KMS-11 (cell line): ENCODE results near the gene USP35.

Experiments
- H2AFZ ChIP-seq: fragments of 200-600 bp; sonication (generic); 2 replicates; pipeline ENCODE4 v1.6.1; 2016; ENCODE audit warnings: antibody characterized with exemption, mixed run types, low read depth
- H3K27ac ChIP-seq: fragments of 200-600 bp; sonication (generic); 2 replicates; pipeline ENCODE4 v1.6.1; 2016; ENCODE audit warnings: mild to moderate bottlenecking, mixed run types
- H3K27me3 ChIP-seq: fragments of 200-600 bp; sonication (generic); 2 replicates; pipeline ENCODE4 v1.6.1; 2017; ENCODE audit warnings: mild to moderate bottlenecking, low read depth, mixed run types, moderate library complexity; ENCODE audit not compliant: insufficient read depth
- H3K36me3 ChIP-seq: fragments of 200-600 bp; sonication (generic); 2 replicates; pipeline ENCODE4 v1.6.1; 2017; ENCODE audit warnings: mild to moderate bottlenecking, mixed run types; ENCODE audit not compliant: insufficient read depth
- H3K4me1 ChIP-seq: fragments of 200-600 bp; sonication (generic); 2 replicates; pipeline ENCODE4 v1.6.1; 2016; ENCODE audit warnings: mild to moderate bottlenecking, low read depth, mixed run types; ENCODE audit not compliant: poor library complexity, severe bottlenecking
- H3K4me2 ChIP-seq: fragments of 200-600 bp; sonication (generic); 2 replicates; pipeline ENCODE4 v1.7.0; 2016; ENCODE audit warnings: mild to moderate bottlenecking, mixed run types
- H3K4me3 ChIP-seq: fragments of 200-600 bp; sonication (generic); IDR thresholded peaks from 2 replicates; pipeline ENCODE4 v1.6.1; 2017; ENCODE audit warnings: low read depth, low read length, mixed read lengths; ENCODE audit not compliant: insufficient read depth
- H3K79me2 ChIP-seq: fragments of 200-600 bp; sonication (generic); 2 replicates; pipeline ENCODE4 v1.6.1; 2016; ENCODE audit warnings: low read depth, mixed run types; ENCODE audit not compliant: insufficient read depth
- H3K9ac ChIP-seq: fragments of 200-600 bp; sonication (generic); 2 replicates; pipeline ENCODE4 v1.6.1; 2016; ENCODE audit warnings: mild to moderate bottlenecking, mixed run types
- H4K20me1 ChIP-seq: fragments of 200-600 bp; sonication (generic); 2 replicates; pipeline ENCODE4 v1.6.1; 2016; ENCODE audit warnings: mild to moderate bottlenecking, mixed run types; ENCODE audit not compliant: insufficient read depth
- TF ChIP-seq, protein P1 (sequence below): fragments of 200-600 bp; sonication (generic); conservative IDR thresholded peaks from 2 replicates; pipeline ENCODE4 v1.6.1; 2017; ENCODE audit warnings: low read depth, mild to moderate bottlenecking, antibody characterized with exemption, low read length, moderate library complexity, mixed read lengths

The USP35 gene

DNA sequence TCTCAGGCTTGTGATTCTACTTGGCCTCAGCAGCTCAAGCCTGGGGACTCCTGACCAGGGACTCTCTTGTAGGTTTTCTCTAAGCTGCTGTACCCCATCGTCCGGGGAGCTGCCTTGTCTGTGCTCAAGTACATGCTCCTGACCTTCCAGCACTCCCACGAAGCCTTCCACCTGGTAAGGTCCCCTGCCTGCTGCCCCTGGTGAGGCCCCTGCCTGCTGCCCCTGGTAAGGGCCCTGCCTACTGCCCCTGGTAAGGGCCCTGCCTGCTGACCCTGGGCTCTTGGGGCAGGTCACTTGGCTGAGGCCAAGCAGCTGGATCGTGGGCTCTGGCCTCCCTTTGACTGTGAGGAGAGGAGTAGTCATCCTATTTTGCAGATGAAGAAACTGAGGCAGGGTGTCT is 11.3 kb downstream of the USP35 start:
- H3K79me2 ChIP-seq: no peaks in the 10 kb centered on the region
- no peaks in the 10 kb centered on the region for H3K36me3 ChIP-seq
- no peaks in the 10 kb centered on the region for H3K27me3 ChIP-seq
- H2AFZ ChIP-seq: no peak overlapping the region
- TF ChIP-seq, protein P1, sequence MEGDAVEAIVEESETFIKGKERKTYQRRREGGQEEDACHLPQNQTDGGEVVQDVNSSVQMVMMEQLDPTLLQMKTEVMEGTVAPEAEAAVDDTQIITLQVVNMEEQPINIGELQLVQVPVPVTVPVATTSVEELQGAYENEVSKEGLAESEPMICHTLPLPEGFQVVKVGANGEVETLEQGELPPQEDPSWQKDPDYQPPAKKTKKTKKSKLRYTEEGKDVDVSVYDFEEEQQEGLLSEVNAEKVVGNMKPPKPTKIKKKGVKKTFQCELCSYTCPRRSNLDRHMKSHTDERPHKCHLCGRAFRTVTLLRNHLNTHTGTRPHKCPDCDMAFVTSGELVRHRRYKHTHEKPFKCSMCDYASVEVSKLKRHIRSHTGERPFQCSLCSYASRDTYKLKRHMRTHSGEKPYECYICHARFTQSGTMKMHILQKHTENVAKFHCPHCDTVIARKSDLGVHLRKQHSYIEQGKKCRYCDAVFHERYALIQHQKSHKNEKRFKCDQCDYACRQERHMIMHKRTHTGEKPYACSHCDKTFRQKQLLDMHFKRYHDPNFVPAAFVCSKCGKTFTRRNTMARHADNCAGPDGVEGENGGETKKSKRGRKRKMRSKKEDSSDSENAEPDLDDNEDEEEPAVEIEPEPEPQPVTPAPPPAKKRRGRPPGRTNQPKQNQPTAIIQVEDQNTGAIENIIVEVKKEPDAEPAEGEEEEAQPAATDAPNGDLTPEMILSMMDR: no peak
- no peaks in the 10 kb centered on the region for H4K20me1 ChIP-seq
- H3K27ac ChIP-seq: no peak overlapping the region
- H3K4me2 ChIP-seq: no peak overlapping the region
- H3K4me3 ChIP-seq: no peak overlapping the region
- H3K4me1 ChIP-seq: no peaks in the 10 kb centered on the region
- H3K9ac ChIP-seq: no peak overlapping the region

DNA sequence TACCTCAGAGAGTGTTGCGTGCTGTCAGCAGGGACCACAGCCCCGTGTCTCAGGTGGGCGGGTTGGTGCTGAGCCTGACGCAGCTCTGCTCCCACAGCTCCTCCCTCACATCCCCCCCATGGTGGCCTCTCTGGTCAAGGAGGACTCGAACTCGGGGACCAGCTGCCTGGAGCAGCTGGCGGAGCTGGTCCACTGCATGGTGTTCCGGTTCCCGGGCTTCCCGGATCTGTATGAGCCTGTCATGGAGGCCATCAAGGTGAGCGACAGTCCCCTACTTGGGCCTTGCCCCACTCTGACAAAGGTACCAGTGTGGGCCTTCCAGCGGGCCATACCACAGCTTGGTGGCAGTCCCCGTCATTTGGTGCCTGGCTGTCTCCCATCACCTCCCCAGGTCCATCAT is 11.8 kb downstream of the USP35 start:
- no peaks in the 10 kb centered on the region for H4K20me1 ChIP-seq
- H2AFZ ChIP-seq: no peak overlapping the region
- H3K4me3 ChIP-seq: no peak overlapping the region
- H3K4me2 ChIP-seq: no peak overlapping the region
- H3K27me3 ChIP-seq: no peaks in the 10 kb centered on the region
- no peaks in the 10 kb centered on the region for H3K4me1 ChIP-seq
- TF ChIP-seq, protein P1: no peak
- H3K36me3 ChIP-seq: no peaks in the 10 kb centered on the region
- H3K79me2 ChIP-seq: no peaks in the 10 kb centered on the region
- H3K9ac ChIP-seq: no peak overlapping the region
- H3K27ac ChIP-seq: no peak overlapping the region

DNA sequence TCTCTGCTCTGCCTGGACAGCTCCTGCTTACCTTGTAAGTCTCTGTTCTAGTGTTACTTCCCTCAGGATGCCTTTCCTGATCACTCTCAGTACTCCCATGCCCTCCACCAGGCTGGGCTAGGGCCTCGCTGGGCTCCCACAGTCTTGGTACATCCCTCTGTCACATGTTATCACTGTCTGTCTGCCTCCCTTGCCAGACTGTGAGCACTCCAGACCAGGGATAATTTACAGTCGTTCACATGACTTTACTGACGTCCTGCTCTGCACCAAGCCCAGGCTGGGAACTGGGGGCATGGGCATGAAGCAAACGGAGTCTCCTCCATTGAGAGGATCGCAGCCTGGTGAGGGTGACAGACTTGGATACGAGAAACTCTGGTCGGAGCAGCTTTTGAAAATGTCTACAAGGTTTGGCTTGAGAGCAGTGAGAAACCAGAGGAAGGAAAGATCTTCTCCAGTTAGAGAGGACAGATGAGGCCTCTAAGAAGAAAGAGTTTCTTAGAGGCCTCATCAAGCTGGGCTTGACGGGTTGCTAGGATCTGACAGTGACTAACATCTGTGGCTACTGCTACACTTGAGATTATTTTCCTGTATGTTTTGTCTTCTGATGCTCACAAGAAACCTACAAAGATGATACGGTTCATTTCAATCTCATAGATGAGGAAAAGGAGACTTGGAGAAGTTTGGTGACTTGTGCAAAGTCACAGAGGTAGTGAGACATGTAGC is 12.5 kb downstream of the USP35 start:
- Histone ChIP-seq H3K9ac (no peak overlapping the region), H3K36me3 (no peaks in the 10 kb centered on the region), H3K27ac (no peak overlapping the region), H3K4me3 (no peak overlapping the region), H3K79me2 (no peaks in the 10 kb centered on the region), H3K27me3 (no peaks in the 10 kb centered on the region), H3K4me1 (no peaks in the 10 kb centered on the region), H4K20me1 (no peaks in the 10 kb centered on the region), H2AFZ (no peak overlapping the region), H3K4me2 (no peak overlapping the region)
- TF ChIP-seq, protein P1: no peak

DNA sequence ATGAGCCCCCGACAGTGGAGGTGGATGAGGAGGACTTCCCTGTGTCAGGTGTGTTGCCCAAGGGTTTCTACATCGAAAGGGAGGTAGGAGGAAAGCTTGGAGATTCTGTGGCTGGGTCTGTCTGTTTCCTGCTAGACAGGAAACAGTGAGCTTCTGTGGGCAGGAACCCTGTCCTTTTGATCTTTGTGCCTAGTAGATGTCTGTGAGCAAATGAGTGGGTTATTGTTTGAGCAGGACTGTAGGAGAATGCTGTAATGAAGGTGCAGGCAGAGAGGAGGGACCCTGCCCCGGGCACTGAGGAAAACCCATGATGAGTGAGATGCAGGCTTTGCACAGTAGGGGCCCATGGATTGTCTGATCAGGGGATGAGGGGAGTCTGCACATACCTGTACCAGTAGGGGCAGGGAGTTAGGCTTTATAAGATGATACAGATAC is 14.0 kb downstream of the USP35 start:
- Histone ChIP-seq H3K79me2 (no peaks in the 10 kb centered on the region), H2AFZ (no peak overlapping the region), H3K4me1 (no peaks in the 10 kb centered on the region), H4K20me1 (no peaks in the 10 kb centered on the region), H3K4me3 (no peak overlapping the region), H3K36me3 (no peaks in the 10 kb centered on the region), H3K27me3 (no peaks in the 10 kb centered on the region), H3K9ac (no peak overlapping the region), H3K27ac (no peak overlapping the region), H3K4me2 (no peak overlapping the region)
- TF ChIP-seq, protein P1: no peak
